Activated CD4-positive, alpha-beta T cell treated with anti-CD3 and anti-CD28 coated beads, Interleukin-2, amount 10 ng/mL, durations not matched to agents 7 days and 5 days (primary cell): ENCODE measurements around the gene TM6SF1. TPM values are rescaled to one million over a fixed set of nuclear protein-coding genes. Genes with fewer than 3 reads are reported as not detected.

Source experiments
- CTCF ChIA-PET: fragments of 350-600 bp; sonication (Branson Sonifier 250); formaldehyde crosslinking; loops from one replicate; lab custom pipeline; 2021; ENCODE audit warnings: antibody characterized with exemption; lab: Charles Lee
- POLR2A ChIA-PET: fragments of 350-600 bp; sonication (Branson Sonifier 250); formaldehyde crosslinking; loops from one replicate; lab custom pipeline; 2021; ENCODE audit warnings: antibody characterized with exemption; lab: Charles Lee
- DNase-seq: peaks from one replicate; pipeline ENCODE4 v3.0.0-alpha.2; 2020
- H3K27ac Mint-ChIP-seq: one replicate; pipeline ENCODE4 v1.8.0; 2021; ENCODE audit warnings: mild to moderate bottlenecking, moderate library complexity, mixed read lengths
- H3K27me3 Mint-ChIP-seq: one replicate; pipeline ENCODE4 v1.8.0; 2021; ENCODE audit warnings: mixed read lengths
- H3K36me3 Mint-ChIP-seq: one replicate; pipeline ENCODE4 v1.8.0; 2021; ENCODE audit warnings: low read depth, mixed read lengths
- H3K4me1 Mint-ChIP-seq: one replicate; pipeline ENCODE4 v1.8.0; 2021; ENCODE audit warnings: mixed read lengths
- H3K4me3 Mint-ChIP-seq: one replicate; pipeline ENCODE4 v1.8.0; 2021; ENCODE audit warnings: mild to moderate bottlenecking, moderate library complexity, mixed read lengths
- H3K9me3 Mint-ChIP-seq: one replicate; pipeline ENCODE4 v1.8.0; 2021; ENCODE audit warnings: mixed read lengths
- total RNA-seq, 2 experiments: library from RNA; stranded (reverse); gene quantifications; one replicate each; pipeline ENCODE4 v1.2.3, GENCODE V29; 2021

Gene TM6SF1
- 10 to 100 TPM in 1 of 2 experiments, 1 to 10 TPM in 1; 9.4 to 12.5 TPM for total RNA-seq

- Mint-ChIP-seq H3K4me3 (peak within 1 kb of the TSS; percentile 84), H3K4me1 (peaks cover 27% of the 10 kb centered on the region), H3K9me3 (no peaks in the 10 kb centered on the region), H3K27ac (peak within 1 kb of the TSS; percentile 85), H3K36me3 (peaks cover 12% of the 10 kb centered on the region), H3K27me3 (peaks cover 28% of the 10 kb centered on the region)
- POLR2A ChIA-PET, result no interaction called here
- peak; percentile 30 for DNase-seq
- CTCF ChIA-PET, result interaction anchor here (1.3 kb wide), 1 partner anchor 572 kb away, joined by 3 read pairs; no protein-coding TSS in a partner anchor
Observed at GRCh38 chr15:83106994-83107840, at the start of gene TM6SF1. TM6SF1 (plus strand) TSS chr15:83107645; CDS start chr15:83107681, 36 bp downstream.

- no peak for DNase-seq
- no peaks in the 10 kb centered on the region for H3K27me3 Mint-ChIP-seq
- peak overlapping the region; percentile 19 for H3K27ac Mint-ChIP-seq
- H3K9me3 Mint-ChIP-seq, result no peaks in the 10 kb centered on the region
- ChIA-PET POLR2A (no interaction called here), CTCF (interaction anchor here (0.6 to 1.6 kb wide), 3 partner anchors 9 to 65 kb away, joined by 3 to 8 read pairs (median 4); partner anchors contain the start of gene BTBD1)
- H3K4me1 Mint-ChIP-seq, result peaks cover 22% of the 10 kb centered on the region
- H3K4me3 Mint-ChIP-seq, result no peak overlapping the region
- H3K36me3 Mint-ChIP-seq, result peaks cover 28% of the 10 kb centered on the region
Observed at GRCh38 chr15:83057696-83058376, 49.6 kb upstream of the TM6SF1 start.

GRCh38 chr15:83061680-83062079, 45.8 kb upstream of the TM6SF1 start:
- no peak overlapping the region for H3K4me3 Mint-ChIP-seq

GRCh38 chr15:83062768-83063180, 44.7 kb upstream of the TM6SF1 start:
- Mint-ChIP-seq H3K27me3 (no peaks in the 10 kb centered on the region), H3K36me3 (peaks cover 18% of the 10 kb centered on the region), H3K4me1 (peaks cover 22% of the 10 kb centered on the region), H3K4me3 (no peak overlapping the region), H3K27ac (no peak overlapping the region), H3K9me3 (no peaks in the 10 kb centered on the region)
- DNase-seq, result no peak
- CTCF ChIA-PET, result interaction anchor here (1.0 to 1.4 kb wide), 2 partner anchors 13 to 15 kb away, joined by 3 to 5 read pairs; no protein-coding TSS in a partner anchor
- POLR2A ChIA-PET, result no interaction called here

More at GRCh38 chr15:83061680-83062079, 45.8 kb upstream of the TM6SF1 start:
- Mint-ChIP-seq H3K27ac (no peak overlapping the region), H3K27me3 (no peaks in the 10 kb centered on the region), H3K36me3 (peaks cover 21% of the 10 kb centered on the region), H3K9me3 (no peaks in the 10 kb centered on the region), H3K4me1 (peaks cover 31% of the 10 kb centered on the region)
- DNase-seq, result no peak
- CTCF ChIA-PET, result no interaction called here
- POLR2A ChIA-PET, result no interaction called here

GRCh38 chr15:83063551-83063950, 43.9 kb upstream of the TM6SF1 start:
- H3K36me3 Mint-ChIP-seq, result peaks cover 18% of the 10 kb centered on the region
- peaks cover 3% of the 10 kb centered on the region for H3K9me3 Mint-ChIP-seq
- DNase-seq, result no peak
- H3K27ac Mint-ChIP-seq, result no peak overlapping the region
- CTCF ChIA-PET, result interaction anchor here (1.4 kb wide), 1 partner anchor 16 kb away, joined by 3 read pairs; no protein-coding TSS in a partner anchor
- no peak overlapping the region for H3K4me3 Mint-ChIP-seq
- no peaks in the 10 kb centered on the region for H3K27me3 Mint-ChIP-seq
- POLR2A ChIA-PET, result no interaction called here
- peaks cover 23% of the 10 kb centered on the region for H3K4me1 Mint-ChIP-seq

GRCh38 chr15:83064859-83065258, 42.6 kb upstream of the TM6SF1 start:
- no peaks in the 10 kb centered on the region for H3K27me3 Mint-ChIP-seq
- peaks cover 10% of the 10 kb centered on the region for H3K36me3 Mint-ChIP-seq
- H3K9me3 Mint-ChIP-seq, result peaks cover 9% of the 10 kb centered on the region
- peaks cover 21% of the 10 kb centered on the region for H3K4me1 Mint-ChIP-seq
- H3K4me3 Mint-ChIP-seq, result peak overlapping the region; percentile 76
- peak overlapping the region; percentile 87 for H3K27ac Mint-ChIP-seq
- CTCF ChIA-PET, result no interaction called here
- DNase-seq, result no peak
- POLR2A ChIA-PET, result no interaction called here

- H3K4me1 Mint-ChIP-seq, result peaks cover 21% of the 10 kb centered on the region
- peaks cover 10% of the 10 kb centered on the region for H3K36me3 Mint-ChIP-seq
- DNase-seq, result no peak
- peaks cover 9% of the 10 kb centered on the region for H3K9me3 Mint-ChIP-seq
- H3K27me3 Mint-ChIP-seq, result no peaks in the 10 kb centered on the region
- CTCF ChIA-PET, result no interaction called here
- POLR2A ChIA-PET, result no interaction called here
- peak overlapping the region; percentile 76 for H3K4me3 Mint-ChIP-seq
- H3K27ac Mint-ChIP-seq, result peak overlapping the region; percentile 87
Observed at GRCh38 chr15:83065431-83065830, 42.0 kb upstream of the TM6SF1 start.

GRCh38 chr15:83066034-83066733, 41.3 kb upstream of the TM6SF1 start:
- ChIA-PET CTCF (interaction anchor here (0.6 to 1.6 kb wide), 2 partner anchors 8 to 66 kb away, joined by 3 to 8 read pairs; no protein-coding TSS in a partner anchor), POLR2A (no interaction called here)
- H3K36me3 Mint-ChIP-seq, result peaks cover 10% of the 10 kb centered on the region
- H3K27ac Mint-ChIP-seq, result peak overlapping the region; percentile 87
- peaks cover 21% of the 10 kb centered on the region for H3K4me1 Mint-ChIP-seq
- peaks cover 9% of the 10 kb centered on the region for H3K9me3 Mint-ChIP-seq
- H3K27me3 Mint-ChIP-seq, result no peaks in the 10 kb centered on the region
- DNase-seq, result no peak
- H3K4me3 Mint-ChIP-seq, result peak overlapping the region; percentile 76

GRCh38 chr15:83066734-83067637, 40.5 kb upstream of the TM6SF1 start, which contains the start of gene BTBD1:
BTBD1 (minus strand) TSS chr15:83067252; CDS start chr15:83067151, 101 bp downstream.
- peak; percentile 78 for DNase-seq
- Mint-ChIP-seq H3K4me1 (peaks cover 21% of the 10 kb centered on the region), H3K4me3 (peak within 1 kb of the TSS; percentile 76), H3K27me3 (no peaks in the 10 kb centered on the region), H3K27ac (peak within 1 kb of the TSS; percentile 87), H3K9me3 (peaks cover 11% of the 10 kb centered on the region), H3K36me3 (peaks cover 10% of the 10 kb centered on the region)
- POLR2A ChIA-PET, result interaction anchor here (0.5 kb wide), 1 partner anchor 81 kb away, joined by 3 read pairs; the partner anchor contains the start of gene RAMAC
- CTCF ChIA-PET, result interaction anchor here (0.6 to 1.6 kb wide), 2 partner anchors 9 to 66 kb away, joined by 3 to 8 read pairs; no protein-coding TSS in a partner anchor

- DNase-seq, result no peak
- H3K4me3 Mint-ChIP-seq, result peak overlapping the region; percentile 69
- peaks cover 16% of the 10 kb centered on the region for H3K9me3 Mint-ChIP-seq
- POLR2A ChIA-PET, result interaction anchor here (0.5 kb wide), 1 partner anchor 81 kb away, joined by 3 read pairs; the partner anchor contains the start of gene RAMAC
- H3K4me1 Mint-ChIP-seq, result peaks cover 21% of the 10 kb centered on the region
- CTCF ChIA-PET, result interaction anchor here (1.6 kb wide), 1 partner anchor 10 kb away, joined by 8 read pairs; no protein-coding TSS in a partner anchor
- H3K27ac Mint-ChIP-seq, result peak overlapping the region; percentile 76
- peaks cover 2% of the 10 kb centered on the region for H3K27me3 Mint-ChIP-seq
- H3K36me3 Mint-ChIP-seq, result peaks cover 10% of the 10 kb centered on the region
Observed at GRCh38 chr15:83067638-83067962, 39.8 kb upstream of the TM6SF1 start.

GRCh38 chr15:83068054-83068453, 39.4 kb upstream of the TM6SF1 start:
- POLR2A ChIA-PET, result no interaction called here
- CTCF ChIA-PET, result interaction anchor here (0.5 kb wide), 1 partner anchor 280 kb away, joined by 3 read pairs; no protein-coding TSS in a partner anchor

More at GRCh38 chr15:83068054-83068453, 39.4 kb upstream of the TM6SF1 start:
- Mint-ChIP-seq H3K27me3 (peaks cover 2% of the 10 kb centered on the region), H3K27ac (peak overlapping the region; percentile 76), H3K4me1 (peaks cover 21% of the 10 kb centered on the region), H3K9me3 (peaks cover 16% of the 10 kb centered on the region), H3K4me3 (peak overlapping the region; percentile 69), H3K36me3 (peaks cover 10% of the 10 kb centered on the region)
- DNase-seq, result no peak
